SK-N-SH (cell line): ENCODE measurements around the gene PRKAG1. TPM values are rescaled to one million over a fixed set of nuclear protein-coding genes. Genes with fewer than 3 reads are reported as not detected.

Source experiments
- CTCF ChIA-PET: fragments of 300-600, 350-600 bp; formaldehyde crosslinking; extraction: SDS; loops from one replicate; lab custom pipeline; 2021; lab: Yijun Ruan, JAX
- POLR2A ChIA-PET: fragments of 350-600 bp; sonication (Branson Sonifier 250); formaldehyde crosslinking; extraction: SDS; loops from one replicate; lab custom pipeline; 2020; ENCODE audit warnings: antibody characterized with exemption, inconsistent platforms; lab: Yijun Ruan, JAX
- DNase-seq: peaks from one replicate; pipeline ENCODE4 v3.0.0; 2012
- H2AFZ ChIP-seq: fragments of 200-600 bp; sonication (generic); 2 replicates; pipeline ENCODE4 v1.8.1; 2016; ENCODE audit warnings: antibody characterized with exemption, mild to moderate bottlenecking, low read depth
- H3F3A ChIP-seq: fragments of 200-600 bp; sonication (generic); replicated peaks from 2 replicates; pipeline ENCODE3; 2016; ENCODE audit warnings: antibody characterized with exemption, mild to moderate bottlenecking; ENCODE audit not compliant: insufficient read depth
- H3K27ac ChIP-seq, 2 experiments: fragments of 200-500 bp in 1 of 2; fragments of 200-600 bp in 1 of 2; sonication (Bioruptor generic) in 1 of 2; sonication (generic), shearing (Covaris generic) in 1 of 2; 2 replicates each; pipeline versions ENCODE4 v1.5.1 to v1.6.1; 2014 to 2016; ENCODE audit warnings: low read depth in 2 of 2, inconsistent platforms in 1 of 2, low read length in 1 of 2, mild to moderate bottlenecking in 1 of 2, mixed read lengths in 1 of 2
- H3K27me3 ChIP-seq: fragments of 200-600 bp; sonication (generic), shearing (Covaris generic); 2 replicates; pipeline ENCODE4 v1.6.1; 2016; ENCODE audit warnings: mixed run types; ENCODE audit not compliant: insufficient read depth
- H3K36me3 ChIP-seq, 2 experiments: fragments of 200-500 bp in 1 of 2; fragments of 200-600 bp in 1 of 2; sonication (Bioruptor generic) in 1 of 2; sonication (generic) in 1 of 2; replicated peaks in 1 of 2; 2 replicates each; pipeline versions ENCODE3 to v1.5.1; 2014 to 2016; ENCODE audit warnings: low read length in 1 of 2, mild to moderate bottlenecking in 1 of 2; ENCODE audit not compliant: insufficient read depth in 2 of 2, control insufficient read depth in 1 of 2
- H3K4me1 ChIP-seq, 2 experiments: fragments of 200-500 bp in 1 of 2; fragments of 200-600 bp in 1 of 2; sonication (Bioruptor generic) in 1 of 2; sonication (generic), shearing (Covaris generic) in 1 of 2; 2 replicates each; pipeline versions ENCODE4 v1.5.1 to v1.6.1; 2014 to 2016; ENCODE audit warnings: low read depth in 1 of 2, low read length in 1 of 2, mixed run types in 1 of 2; ENCODE audit not compliant: insufficient read depth in 2 of 2, control insufficient read depth in 1 of 2
- H3K4me2 ChIP-seq: fragments of 200-600 bp; sonication (generic), shearing (Covaris generic); 2 replicates; pipeline ENCODE4 v1.6.1; 2017; ENCODE audit warnings: mixed run types
- H3K4me3 ChIP-seq, 2 experiments: fragments of 200-500 bp in 1 of 2; fragments of 200-600 bp in 1 of 2; sonication (Bioruptor generic) in 1 of 2; sonication (generic), shearing (Covaris generic) in 1 of 2; 2 replicates each; pipeline versions ENCODE4 v1.5.1 to v1.8.1; 2014 to 2016; ENCODE audit warnings: low read depth in 2 of 2, inconsistent platforms in 1 of 2, low read length in 1 of 2, mild to moderate bottlenecking in 1 of 2, mixed read lengths in 1 of 2, moderate library complexity in 1 of 2
- H3K79me2 ChIP-seq: fragments of 200-600 bp; sonication (generic); 2 replicates; pipeline ENCODE4 v1.8.1; 2017; ENCODE audit warnings: mild to moderate bottlenecking; ENCODE audit not compliant: insufficient read depth
- H3K9ac ChIP-seq: fragments of 200-600 bp; sonication (generic); 2 replicates; pipeline ENCODE4 v1.6.1; 2017; ENCODE audit warnings: mixed run types
- H3K9me2 ChIP-seq: fragments of 200-600 bp; sonication (generic); 2 replicates; pipeline ENCODE4 v1.6.1; 2017; ENCODE audit warnings: mixed run types
- H3K9me3 ChIP-seq: fragments of 200-600 bp; sonication (generic); 2 replicates; pipeline ENCODE4 v1.6.1; 2017; ENCODE audit warnings: mixed run types, mild to moderate bottlenecking, moderate library complexity
- H4K20me1 ChIP-seq: fragments of 200-600 bp; sonication (generic); 2 replicates; pipeline ENCODE4 v1.6.1; 2017; ENCODE audit warnings: mild to moderate bottlenecking, mixed run types; ENCODE audit not compliant: insufficient read depth
- CHD2 ChIP-seq: fragments of 150-350 bp; IDR thresholded peaks from 2 replicates; pipeline ENCODE4 v1.6.1; 2018; ENCODE audit warnings: low read length; ENCODE audit not compliant: partially characterized antibody
- CTCF ChIP-seq: fragments of 200-600 bp; sonication (generic); IDR thresholded peaks from 2 replicates; pipeline ENCODE4 v1.6.1; 2017; ENCODE audit warnings: antibody characterized with exemption, mild to moderate bottlenecking, moderate library complexity
- ELF1 ChIP-seq: IDR thresholded peaks from 2 replicates; pipeline ENCODE4 v1.4.0; 2012
- EP300 ChIP-seq, 2 experiments: IDR thresholded peaks; 2 replicates each; pipeline versions ENCODE4 v1.4.0 to v1.6.1; 2012; ENCODE audit warnings: borderline replicate concordance in 1 of 2, low read depth in 1 of 2, low read length in 1 of 2
- EZH2phosphoT487 ChIP-seq: fragments of 200-600 bp; sonication (generic); IDR thresholded peaks from 2 replicates; pipeline ENCODE4 v1.6.1; 2017; ENCODE audit warnings: low read depth, mixed run types, mild to moderate bottlenecking, antibody characterized with exemption, moderate library complexity, borderline replicate concordance
- FOXM1 ChIP-seq: IDR thresholded peaks from 2 replicates; pipeline ENCODE4 v1.4.0; 2012; ENCODE audit warnings: low read depth, mild to moderate bottlenecking
- GABPA ChIP-seq: IDR thresholded peaks from 2 replicates; pipeline ENCODE4 v1.4.0; 2012; ENCODE audit warnings: low read depth, mild to moderate bottlenecking
- GATA2 ChIP-seq: sonication (generic); formaldehyde crosslinking; IDR thresholded peaks from 2 replicates; pipeline ENCODE4 v1.5.0; 2020; ENCODE audit warnings: mild to moderate bottlenecking, missing genetic modification reagents
- IRF3 ChIP-seq: fragments of 150-350 bp; IDR thresholded peaks from 2 replicates; pipeline ENCODE4 v1.6.1; 2016; ENCODE audit warnings: mild to moderate bottlenecking, low read depth, low read length
- MAX ChIP-seq: IDR thresholded peaks from 2 replicates; pipeline ENCODE4 v1.4.0; 2012; ENCODE audit warnings: low read depth
- MEF2A ChIP-seq: IDR thresholded peaks from 2 replicates; pipeline ENCODE4 v1.4.0; 2012; ENCODE audit warnings: low read depth, borderline replicate concordance
- NRF1 ChIP-seq: IDR thresholded peaks from 2 replicates; pipeline ENCODE4 v1.6.1; 2012; ENCODE audit warnings: low read depth, mild to moderate bottlenecking, low read length
- POLR2AphosphoS5 ChIP-seq: IDR thresholded peaks from 2 replicates; pipeline ENCODE4 v1.6.1; 2012; ENCODE audit warnings: low read depth, low read length
- RAD21 ChIP-seq: IDR thresholded peaks from 2 replicates; pipeline ENCODE4 v1.6.1; 2012; ENCODE audit warnings: mild to moderate bottlenecking, low read length
- RCOR1 ChIP-seq: fragments of 150-350 bp; IDR thresholded peaks from 2 replicates; pipeline ENCODE4 v1.6.1; 2017; ENCODE audit warnings: antibody characterized with exemption, low read length
- REST ChIP-seq: IDR thresholded peaks from 2 replicates; pipeline ENCODE4 v1.6.1; 2012; ENCODE audit warnings: mild to moderate bottlenecking, low read depth, low read length, moderate library complexity
- RXRA ChIP-seq: IDR thresholded peaks from 2 replicates; pipeline ENCODE4 v1.4.0; 2012; ENCODE audit warnings: low read depth, mild to moderate bottlenecking, borderline replicate concordance
- SIN3A ChIP-seq: IDR thresholded peaks from 2 replicates; pipeline ENCODE4 v1.6.1; 2012; ENCODE audit warnings: low read depth, mild to moderate bottlenecking, low read length, moderate library complexity, borderline replicate concordance
- TAF1 ChIP-seq: IDR thresholded peaks from 2 replicates; pipeline ENCODE4 v1.6.1; 2012; ENCODE audit warnings: low read depth, mild to moderate bottlenecking, low read length, moderate library complexity, borderline replicate concordance
- TCF12 ChIP-seq: IDR thresholded peaks from 2 replicates; pipeline ENCODE4 v1.4.0; 2012
- TEAD4 ChIP-seq: IDR thresholded peaks from 2 replicates; pipeline ENCODE4 v1.4.0; 2012; ENCODE audit warnings: mild to moderate bottlenecking, borderline replicate concordance; ENCODE audit not compliant: insufficient read depth
- USF1 ChIP-seq: IDR thresholded peaks from 2 replicates; pipeline ENCODE4 v1.4.0; 2012; ENCODE audit warnings: low read depth, borderline replicate concordance
- YY1 ChIP-seq: IDR thresholded peaks from 2 replicates; pipeline ENCODE4 v1.4.0; 2012; ENCODE audit warnings: low read depth, mild to moderate bottlenecking
- WGBS: methylation state at CpG from one replicate; pipeline ENCODE4 v1.1.6; 2017; ENCODE audit warnings: low lambda C conversion rate; 5-methylcytosine and 5-hydroxymethylcytosine counted together
- polyA plus RNA-seq, 3 experiments: library from polyadenylated mRNA; depleted of rRNA; stranded (reverse); fragments of >200 nt; gene quantifications; 2 replicates each; pipeline ENCODE4 v1.2.3, GENCODE V29; 2012

Gene PRKAG1
- polyA plus RNA-seq, 1 of the 3 experiments (the other 2 are of a cell fraction), result 75.1 TPM

GRCh38 chr12:49055978-49056754, 37.6 kb upstream of the PRKAG1 start:
- Histone ChIP-seq H3K36me3 (peaks cover 17 to 42% of the 10 kb centered on the region in 2 experiments), H3K4me1 (peaks cover 17 to 36% of the 10 kb centered on the region in 2 experiments; a peak in 3 of 4 replicates), H3F3A (peaks cover 13% of the 10 kb centered on the region), H3K27ac (peak overlapping the region in 1 of 2 experiments; percentile 13; a peak in 2 of 4 replicates), H3K4me2 (peak overlapping the region; percentile 96), H3K9me2 (no peaks in the 10 kb centered on the region), H3K9me3 (no peaks in the 10 kb centered on the region), H3K4me3 (peak overlapping the region; percentile 90 to 96; a peak in 3 of 4 replicates), H3K79me2 (peaks cover 79% of the 10 kb centered on the region), H2AFZ (no peak overlapping the region), H3K27me3 (no peaks in the 10 kb centered on the region)
- 57% methylated on average over 7 of the region's 7 CpGs for WGBS
- ChIA-PET POLR2A (interaction anchor here (0.6 kb wide), 1 partner anchor 12 kb away, joined by 3 read pairs; no protein-coding TSS in a partner anchor), CTCF (interaction anchor here (1.2 to 8.1 kb wide), 5 partner anchors 11 to 68 kb away, joined by 5 to 49 read pairs (median 5); no protein-coding TSS in a partner anchor)
- peak; percentile 81 for DNase-seq
- TF ChIP-seq SIN3A (no peak), POLR2AphosphoS5 (no peak), TEAD4 (no peak), RCOR1 (no peak), FOXM1 (no peak), EP300 (IDR thresholded peaks at IDR 0.05; ENCODE audit: borderline replicate concordance in 1 of 2, low read depth in 1 of 2, low read length in 1 of 2) (no peak), IRF3 (no peak), YY1 (no peak), MAX (no peak), USF1 (no peak), RXRA (no peak), TAF1 (no peak), GABPA (peak; percentile 47), CTCF (no peak), EZH2phosphoT487 (no peak), NRF1 (peak; percentile 74), GATA2 (CRISPR knock-in tag) (no peak), RAD21 (no peak), REST (no peak), ELF1 (0 out of 2 replicates have a peak, but pooled peaks have one; percentile 26), TCF12 (no peak), MEF2A (no peak), CHD2 (no peak)
- TF ChIP-seq, all 33 proteins: peak for 3
- Histone ChIP-seq H3K9ac (peak overlapping the region; percentile 98; the same call in 1 of the 2 replicates), H4K20me1 (peaks cover 67% of the 10 kb centered on the region)
